HG02981 (cell line): Measurements from ENCODE around the gene RCOR3.
"Not testable (repeated sequence)": the region's sequence is repeated elsewhere in the genome, so short reads cannot be mapped to it uniquely, and the experiment has no call there.

Experiments used
- ATAC-seq: cut with Tn5 transposase; IDR thresholded peaks from one replicate; pipeline ENCODE4 v1.9.1; 2021; ENCODE audit warnings: mild to moderate bottlenecking, moderate library complexity; ENCODE audit not compliant: unreplicated experiment

Gene RCOR3

DNA sequence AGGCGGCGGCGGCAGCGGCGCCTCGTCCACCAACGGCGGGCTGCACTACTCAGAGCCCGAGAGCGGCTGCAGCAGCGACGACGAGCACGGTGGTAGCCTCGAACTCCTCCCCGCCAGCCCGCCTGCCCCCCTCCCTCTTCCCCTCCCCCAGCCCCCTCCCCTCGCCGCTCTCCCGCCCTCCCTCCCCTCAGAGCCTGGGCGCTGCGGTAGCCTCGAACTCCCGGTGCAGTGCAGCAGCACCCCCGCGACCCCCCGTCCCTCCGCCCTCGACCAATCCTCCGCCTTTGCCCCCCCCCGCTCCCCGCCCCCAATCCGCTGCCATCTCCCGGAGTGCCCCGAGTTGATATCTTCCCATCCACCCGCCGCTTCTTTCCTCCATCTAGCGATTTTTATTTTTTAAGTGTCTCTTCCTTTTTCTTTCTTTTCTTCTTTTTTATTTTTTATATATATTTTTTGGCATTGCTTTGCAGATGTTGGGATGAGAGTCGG, 516 bp downstream of the RCOR3 start:
- peak; percentile 12 for ATAC-seq

DNA sequence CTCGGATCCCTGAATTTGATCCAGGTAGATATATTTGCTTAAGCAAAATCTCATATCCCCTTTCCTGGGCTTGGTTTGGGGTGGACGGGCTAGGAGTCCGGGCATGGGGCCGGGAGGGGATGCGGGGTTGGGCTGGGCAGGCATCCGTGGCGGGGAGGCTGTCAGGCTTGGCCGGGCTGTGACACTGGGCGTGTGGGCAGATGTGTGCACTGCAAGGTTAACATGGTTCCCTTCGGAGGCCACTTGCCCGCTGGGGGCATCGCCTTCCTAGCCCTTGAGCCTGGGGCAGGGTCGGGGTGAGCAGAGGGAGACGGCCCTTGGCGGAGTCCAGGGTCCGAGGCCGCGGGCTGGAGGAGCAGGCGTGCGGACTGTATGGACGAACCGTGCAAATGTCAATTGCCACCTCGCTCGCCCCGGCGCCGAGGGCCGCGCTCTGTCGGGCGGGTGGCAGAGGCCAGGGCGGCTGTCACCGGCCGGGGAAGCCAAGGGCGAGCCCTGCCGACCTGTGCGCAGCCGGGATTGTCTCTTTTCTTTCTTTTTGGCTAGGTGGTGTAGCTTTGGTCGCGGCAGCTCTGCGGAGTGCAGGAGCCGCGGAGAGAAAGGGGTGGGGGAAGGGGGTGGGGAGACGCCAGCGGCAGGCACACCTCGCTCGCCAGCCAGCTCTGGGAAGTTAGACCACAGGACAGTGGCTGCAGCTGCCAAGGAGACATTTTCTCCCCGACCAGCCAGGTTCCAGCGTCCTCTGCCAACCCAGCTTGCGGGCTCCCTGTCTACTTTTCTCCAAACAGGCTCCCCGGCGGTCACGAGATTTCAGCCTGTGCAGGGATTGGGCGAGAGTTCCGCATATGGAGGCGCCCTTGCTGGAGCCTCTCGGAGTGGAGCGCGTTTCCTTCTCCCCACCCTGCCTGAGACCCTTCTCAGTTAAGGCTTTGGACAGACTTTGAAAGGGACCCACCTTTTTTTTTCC, 1.3 kb downstream of the RCOR3 start:
- ATAC-seq: peak; percentile 32

DNA sequence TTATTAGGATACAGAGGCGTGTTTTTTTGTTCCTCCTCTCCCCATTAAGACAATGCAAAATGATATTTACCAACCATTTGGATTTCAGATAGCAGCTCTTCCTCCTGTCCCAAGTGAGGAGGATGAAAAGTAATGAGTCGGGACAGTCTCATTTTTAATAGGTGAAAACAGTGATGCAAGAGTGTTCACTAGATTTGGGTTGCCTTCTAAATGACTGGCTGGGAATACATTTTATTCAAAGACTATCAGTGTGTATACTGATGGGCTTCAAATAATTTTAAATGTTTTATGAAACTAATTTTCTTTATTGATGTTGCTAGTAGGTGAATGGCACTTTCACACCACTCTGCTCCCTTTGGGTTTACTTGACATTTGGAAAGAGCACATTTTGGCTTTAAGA, 2.1 kb downstream of the RCOR3 start:
- ATAC-seq: no peak

DNA sequence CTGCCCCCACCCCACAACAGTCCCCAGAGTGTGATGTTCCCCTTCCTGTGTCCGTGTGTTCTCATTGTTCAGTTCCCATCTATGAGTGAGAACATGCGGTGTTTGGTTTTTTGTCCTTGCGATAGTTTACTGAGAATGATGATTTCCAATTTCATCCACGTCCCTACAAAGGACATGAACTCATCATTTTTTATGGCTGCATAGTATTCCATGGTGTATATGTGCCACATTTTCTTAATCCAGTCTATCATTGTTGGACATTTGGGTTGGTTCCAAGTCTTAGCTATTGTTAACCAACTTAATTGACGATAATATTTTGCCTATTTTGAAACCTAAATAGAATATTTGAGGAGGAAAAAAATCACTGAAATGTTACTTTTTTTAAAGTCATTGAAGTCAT, 3.9 kb downstream of the RCOR3 start:
- ATAC-seq: not testable (repeated sequence)

DNA sequence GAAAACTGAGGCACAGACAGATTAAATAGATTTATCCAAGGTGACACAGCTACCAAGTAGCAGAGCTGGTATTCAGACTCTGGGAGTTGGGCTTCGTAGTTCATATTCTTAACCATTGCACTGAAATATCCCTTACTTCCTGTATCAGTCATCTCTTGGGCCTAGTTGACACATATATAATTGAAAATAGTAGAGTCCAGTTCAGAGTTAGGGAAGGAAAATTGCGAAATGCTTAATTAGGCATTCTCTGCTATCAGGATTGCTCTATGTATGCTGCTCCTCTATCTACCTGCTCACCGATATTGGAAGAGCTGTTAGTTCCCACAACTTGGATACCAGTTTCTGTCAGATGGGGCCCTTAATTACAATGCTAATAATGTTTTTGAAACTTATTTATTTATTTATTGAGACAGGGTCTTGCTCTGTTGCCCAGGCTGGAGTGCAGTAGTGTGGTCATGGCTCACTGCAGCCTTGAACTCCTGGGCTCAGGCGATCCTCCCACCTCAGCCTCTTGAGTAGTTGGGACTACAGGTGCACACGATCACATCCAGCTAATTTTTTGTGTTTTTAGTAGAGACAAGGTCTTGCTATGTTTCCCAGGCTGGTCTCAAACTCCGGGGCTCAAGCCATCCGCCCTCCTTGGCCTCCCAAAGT, 8.2 kb downstream of the RCOR3 start:
- ATAC-seq: no peak

DNA sequence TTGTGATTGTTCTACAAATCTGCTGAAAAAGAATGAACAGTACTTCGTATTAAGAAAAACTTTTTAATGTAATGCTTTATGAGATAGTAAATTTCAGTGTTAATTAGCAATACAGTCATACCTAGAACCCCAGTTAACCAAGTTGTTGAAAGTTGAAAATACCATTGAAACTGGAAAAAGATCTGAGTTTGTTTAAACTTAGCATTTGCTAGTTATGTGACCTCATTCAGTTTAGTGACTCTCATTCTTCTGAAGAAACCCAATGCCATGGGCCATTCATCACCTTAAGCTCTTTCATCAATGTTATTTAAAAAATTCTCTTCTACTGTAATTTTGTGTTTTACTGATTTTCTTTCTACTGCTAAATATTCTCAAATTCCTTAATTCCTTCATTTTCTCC, 20.2 kb downstream of the RCOR3 start:
- ATAC-seq: no peak

DNA sequence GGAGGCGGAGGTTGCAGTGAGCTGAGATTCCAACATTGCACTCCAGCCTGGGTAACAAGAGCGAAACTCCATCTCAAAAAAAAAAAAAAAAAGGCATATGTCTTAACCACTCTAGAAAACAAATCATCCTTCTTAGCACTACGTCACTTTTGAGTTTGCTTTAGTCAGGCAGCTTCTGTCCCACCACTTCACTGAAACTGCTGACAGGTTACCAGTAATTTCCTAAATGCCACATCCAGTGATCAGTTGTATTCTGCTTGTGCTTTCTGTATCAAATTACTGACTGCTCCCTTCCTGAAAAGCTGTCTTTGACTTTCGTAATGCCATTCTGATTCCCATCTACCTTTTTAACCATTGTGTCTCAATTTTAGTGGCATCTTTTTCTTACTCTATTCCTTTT, 21.7 kb downstream of the RCOR3 start:
- no peak for ATAC-seq

DNA sequence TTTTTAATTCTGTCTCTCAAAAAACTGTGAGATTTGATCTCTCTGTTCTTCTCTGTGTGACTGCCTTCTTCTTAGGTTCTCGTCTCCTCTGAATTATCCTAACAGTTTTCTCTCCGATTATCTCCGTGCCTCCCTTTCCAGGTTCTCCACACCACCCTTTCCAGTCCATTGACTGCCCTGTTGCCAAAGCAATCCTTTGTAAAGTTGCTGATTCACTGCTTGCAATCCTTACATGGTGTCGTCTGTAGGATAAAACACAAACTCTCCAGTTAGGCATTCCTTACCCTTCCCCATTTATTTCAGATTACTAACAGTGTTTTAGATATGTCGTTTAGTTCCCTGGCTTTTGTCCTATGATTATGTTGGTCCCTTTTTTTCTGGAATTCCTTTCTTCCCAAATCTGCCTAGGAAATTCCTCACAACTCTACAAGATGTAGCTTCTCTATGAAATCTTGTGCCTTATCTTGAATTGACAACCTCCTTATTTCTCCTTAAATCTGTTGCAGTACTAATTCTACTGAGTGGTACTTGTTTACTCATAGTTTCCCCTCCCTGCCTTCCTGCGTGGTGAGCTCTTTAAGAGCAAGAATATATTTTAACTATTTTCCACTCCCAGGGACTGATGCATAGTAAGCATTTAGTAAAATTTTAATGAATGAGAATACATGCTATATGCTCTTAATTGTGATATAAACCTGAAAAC, 22.3 kb downstream of the RCOR3 start:
- ATAC-seq: no peak

DNA sequence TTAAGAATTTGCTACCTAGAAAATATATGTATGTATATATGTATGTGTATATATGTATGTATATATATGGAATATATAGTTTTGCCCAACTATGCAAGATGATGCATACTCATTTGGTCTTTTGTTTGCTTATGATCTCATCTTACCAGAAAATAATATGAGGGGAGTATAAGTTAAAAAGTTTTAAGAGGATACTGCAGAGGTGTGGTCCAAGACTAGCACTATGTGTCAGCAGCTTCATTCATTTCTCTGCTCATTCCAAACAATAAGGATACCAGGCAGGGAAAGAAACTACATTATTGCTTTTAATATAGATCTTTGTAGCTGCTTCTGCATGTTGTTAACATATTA, 22.8 kb downstream of the RCOR3 start:
- ATAC-seq: no peak

DNA sequence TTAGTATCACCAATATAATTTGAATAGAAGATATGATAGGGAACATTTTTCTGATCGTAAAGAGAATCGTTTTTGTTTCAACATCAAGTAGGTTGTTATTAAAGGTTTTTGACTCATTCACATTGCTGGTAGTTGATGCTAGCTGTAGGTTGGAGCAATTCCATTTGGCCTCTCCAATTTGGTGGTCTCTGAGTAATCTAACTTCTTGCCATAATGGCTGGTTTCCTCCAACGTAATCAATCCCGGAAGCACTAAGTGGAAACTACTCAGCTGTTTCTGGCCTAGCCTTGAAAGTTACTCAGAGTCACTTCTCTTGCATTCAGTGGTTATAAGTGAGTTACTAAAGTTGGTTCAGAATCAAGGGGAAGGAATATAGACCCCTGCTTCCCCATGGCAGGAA, 26.0 kb downstream of the RCOR3 start:
- no peak for ATAC-seq

DNA sequence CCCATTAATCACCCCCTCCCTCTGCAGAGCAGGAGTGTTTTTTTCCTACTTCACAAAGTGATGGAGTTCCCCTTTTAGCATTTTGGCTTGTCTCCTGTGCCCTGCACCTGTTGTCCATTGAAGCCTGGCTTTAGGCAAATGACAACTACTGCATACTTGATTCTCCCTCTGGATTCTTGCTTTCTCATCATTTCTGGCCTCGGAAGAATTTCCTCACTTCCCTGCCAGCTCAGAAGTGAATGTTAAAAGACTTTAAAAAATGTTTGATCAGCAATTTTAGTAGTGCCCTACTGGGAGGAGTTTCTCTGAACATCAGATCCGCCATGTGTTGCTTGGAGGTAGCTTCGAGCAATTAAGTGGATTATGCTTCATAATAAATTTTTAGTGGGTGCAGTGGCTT, 28.1 kb downstream of the RCOR3 start:
- no peak for ATAC-seq

DNA sequence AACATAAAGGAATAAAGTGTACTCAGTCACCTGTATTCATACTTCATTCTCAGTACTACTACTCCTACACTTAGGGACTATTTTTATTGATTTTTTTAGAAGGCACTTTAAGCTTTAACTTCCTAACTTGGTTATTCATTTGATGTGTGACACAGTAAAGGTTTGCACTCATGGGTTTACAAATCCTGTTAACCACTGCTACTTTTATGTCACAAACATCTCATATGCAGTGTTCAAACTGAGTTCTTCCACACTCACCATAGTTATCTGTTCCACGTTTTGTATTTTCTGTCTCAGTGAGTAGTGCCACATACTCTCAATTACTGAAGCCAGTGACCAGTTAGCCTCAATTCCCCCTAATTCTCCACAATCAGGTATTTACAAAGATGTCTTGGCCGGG, 33.2 kb downstream of the RCOR3 start:
- ATAC-seq: no peak

DNA sequence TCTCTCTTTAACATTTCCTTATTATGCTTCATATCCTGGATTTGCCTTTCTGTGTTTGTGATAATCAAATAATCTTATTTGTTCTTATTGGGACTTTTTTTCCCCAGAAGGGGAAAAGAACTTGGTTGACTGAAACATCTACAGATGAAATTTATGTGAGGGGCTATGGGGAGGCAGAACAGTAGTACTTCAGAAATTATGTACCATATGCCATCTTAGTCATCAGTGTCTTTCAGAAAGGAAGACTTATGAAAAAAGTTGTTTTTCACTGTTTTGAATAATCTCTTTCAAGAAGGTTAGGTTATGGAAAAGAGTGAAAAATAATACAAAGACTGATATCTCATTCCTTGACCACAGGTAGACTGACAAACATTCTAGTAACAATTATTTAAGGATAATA, 37.2 kb downstream of the RCOR3 start:
- ATAC-seq: no peak

DNA sequence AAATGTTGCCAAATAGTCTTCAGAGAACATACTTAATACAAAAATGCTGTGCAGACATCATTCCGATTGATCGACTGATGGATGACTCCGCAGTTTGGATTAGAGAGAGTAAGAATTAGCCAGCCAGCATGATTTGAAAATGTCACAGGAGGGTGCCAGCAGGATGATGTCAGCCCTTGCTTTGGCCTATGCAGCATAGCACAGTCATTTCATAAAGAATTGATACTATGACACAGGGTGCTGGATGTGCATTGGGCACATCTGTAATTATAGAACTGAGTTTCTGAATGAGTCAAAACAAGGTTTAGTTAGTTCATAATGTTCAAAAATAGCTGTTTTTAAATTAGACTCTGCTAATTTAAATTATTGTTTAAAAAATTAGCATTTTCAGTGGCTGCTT, 45.9 kb downstream of the RCOR3 start:
- ATAC-seq: peak; percentile 100

DNA sequence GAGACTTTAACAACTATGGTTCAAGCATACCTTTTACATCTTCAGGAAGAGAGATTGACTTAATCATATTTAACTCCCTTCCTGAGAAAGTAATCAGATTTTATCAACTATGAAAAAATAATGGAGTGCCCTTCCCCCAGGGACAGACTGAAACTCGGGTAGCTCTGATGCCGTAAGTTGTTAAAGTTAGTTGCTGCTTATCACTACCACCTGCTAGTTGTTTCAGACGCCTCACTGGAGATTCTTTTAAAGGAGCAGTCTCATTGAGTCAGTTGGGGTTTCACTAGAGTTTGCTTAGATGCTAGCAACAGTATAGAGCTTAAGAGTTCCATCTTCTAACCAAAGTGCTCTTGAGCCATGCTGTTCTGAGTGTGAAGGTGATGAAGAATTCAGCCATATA, 50.5 kb downstream of the RCOR3 start:
- no peak for ATAC-seq

DNA sequence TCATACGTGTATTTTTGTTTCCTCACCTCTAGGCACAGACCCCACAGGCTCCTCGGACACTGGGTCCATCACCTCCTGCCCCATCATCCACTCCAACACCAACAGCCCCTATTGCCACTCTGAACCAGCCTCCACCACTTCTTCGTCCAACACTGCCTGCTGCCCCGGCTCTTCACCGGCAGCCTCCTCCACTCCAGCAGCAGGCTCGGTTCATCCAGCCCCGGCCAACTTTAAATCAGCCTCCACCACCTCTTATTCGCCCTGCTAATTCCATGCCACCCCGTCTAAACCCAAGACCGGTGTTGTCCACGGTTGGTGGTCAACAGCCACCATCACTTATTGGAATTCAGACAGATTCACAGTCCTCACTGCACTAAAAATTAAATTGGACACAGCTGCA, 54.2 kb downstream of the RCOR3 start:
- no peak for ATAC-seq

DNA sequence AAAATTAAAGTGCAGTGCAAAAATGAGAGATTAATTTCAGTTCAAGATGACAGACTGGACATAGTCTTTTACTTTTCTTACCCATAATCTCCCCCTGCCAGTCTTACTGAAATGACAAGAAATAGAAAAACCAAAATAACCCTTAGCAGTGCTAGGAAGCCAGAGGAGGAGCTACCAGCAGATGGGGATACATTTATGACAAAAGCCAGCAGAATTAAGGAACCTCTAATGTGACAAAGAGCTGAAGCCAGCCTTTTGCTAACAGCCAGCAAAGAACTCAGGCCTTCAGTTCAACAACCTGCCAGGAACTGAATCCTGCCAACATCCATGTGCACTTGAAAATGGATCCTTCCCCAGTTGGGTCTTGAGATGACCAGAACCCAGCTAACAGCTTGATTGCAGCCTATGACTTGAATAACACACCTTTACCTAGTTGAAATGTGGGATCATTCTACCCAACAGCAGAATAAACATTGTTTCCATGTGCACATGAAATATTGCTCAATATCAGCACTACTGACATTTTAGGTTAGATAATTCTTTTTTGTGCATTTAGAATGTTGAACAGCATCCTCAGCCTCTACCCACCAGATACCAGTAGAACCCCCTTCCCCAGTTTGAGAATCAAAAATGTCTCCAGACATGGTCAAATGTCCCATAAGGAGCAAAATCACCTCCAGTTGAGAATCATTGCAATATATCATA, 59.6 kb downstream of the RCOR3 start:
- no peak for ATAC-seq

DNA sequence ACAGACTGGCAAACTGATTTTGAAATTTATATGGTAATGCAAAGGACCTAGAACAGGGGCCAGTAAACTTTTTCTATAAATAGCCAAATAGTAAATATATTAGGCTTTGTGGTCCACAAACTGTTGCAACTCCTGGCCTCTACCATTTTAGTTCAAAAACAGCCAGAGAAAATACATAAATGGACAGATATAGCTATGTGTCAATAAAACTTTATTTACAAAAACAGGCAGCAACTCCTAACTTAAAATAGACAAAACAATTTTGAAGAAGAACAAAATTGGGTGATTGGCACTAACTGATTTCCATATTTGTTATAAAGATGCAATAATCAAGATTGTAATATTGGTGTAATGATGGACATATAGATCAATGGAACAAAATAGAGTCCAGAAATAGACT, 60.7 kb downstream of the RCOR3 start:
- no peak for ATAC-seq

DNA sequence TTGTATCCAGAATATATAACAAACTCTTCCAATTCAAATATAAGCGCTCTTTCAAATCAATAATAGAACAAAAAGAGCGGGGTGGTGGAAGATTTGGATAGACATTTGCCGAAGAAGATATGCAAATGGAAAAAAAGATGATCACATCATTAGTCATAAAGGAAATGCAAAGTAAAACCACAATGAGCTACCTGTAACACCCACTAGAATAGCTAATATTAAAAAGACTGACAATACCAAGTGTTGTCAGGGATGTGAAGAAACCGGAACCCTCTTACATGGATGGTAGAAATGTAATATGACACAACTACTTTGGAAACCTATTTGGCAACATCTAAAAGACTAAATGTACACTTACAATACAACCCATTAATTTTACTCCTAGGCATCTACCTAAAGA, 61.8 kb downstream of the RCOR3 start:
- ATAC-seq: no peak

DNA sequence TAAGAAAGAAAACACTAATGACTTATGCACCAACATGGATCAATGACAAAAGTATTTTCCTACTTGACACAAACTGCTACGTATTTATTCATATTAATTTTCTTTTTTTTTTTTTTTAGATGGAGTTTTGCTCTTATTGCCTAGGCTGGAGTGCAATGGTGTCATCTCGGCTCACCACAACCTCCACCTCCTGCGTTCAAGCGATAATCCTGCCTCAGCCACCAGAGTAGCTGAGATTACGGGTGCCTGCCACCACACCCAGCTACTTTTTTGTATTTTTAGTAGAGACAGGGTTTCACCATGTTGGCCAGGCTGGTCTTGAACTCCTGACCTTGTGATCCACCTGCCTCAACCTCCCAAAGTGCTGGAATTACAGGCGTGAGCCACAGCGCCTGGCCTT, 62.5 kb downstream of the RCOR3 start:
- ATAC-seq: not testable (repeated sequence)
